Uterus (tissue), 2 donors: ENCODE data around the gene CCNF.

Experiments used
- POLR2A ChIP-seq, 2 donors: fragments of 450-650 bp; IDR thresholded peaks; one replicate each; pipeline ENCODE4 v1.6.1; 2016; ENCODE audit warnings: antibody characterized with exemption in 2 of 2, mild to moderate bottlenecking in 1 of 2, moderate library complexity in 1 of 2
- TF ChIP-seq, protein P1 (sequence below), 4 experiments: fragments of 200-600 bp in 2 of 4; fragments of 450-650 bp in 2 of 4; sonication (generic) in 2 of 4; IDR thresholded peaks; one replicate each; pipeline ENCODE4 v1.5.1; 2016 to 2019; ENCODE audit warnings: antibody characterized with exemption in 4 of 4, mild to moderate bottlenecking in 2 of 4, moderate library complexity in 1 of 4

DNA sequence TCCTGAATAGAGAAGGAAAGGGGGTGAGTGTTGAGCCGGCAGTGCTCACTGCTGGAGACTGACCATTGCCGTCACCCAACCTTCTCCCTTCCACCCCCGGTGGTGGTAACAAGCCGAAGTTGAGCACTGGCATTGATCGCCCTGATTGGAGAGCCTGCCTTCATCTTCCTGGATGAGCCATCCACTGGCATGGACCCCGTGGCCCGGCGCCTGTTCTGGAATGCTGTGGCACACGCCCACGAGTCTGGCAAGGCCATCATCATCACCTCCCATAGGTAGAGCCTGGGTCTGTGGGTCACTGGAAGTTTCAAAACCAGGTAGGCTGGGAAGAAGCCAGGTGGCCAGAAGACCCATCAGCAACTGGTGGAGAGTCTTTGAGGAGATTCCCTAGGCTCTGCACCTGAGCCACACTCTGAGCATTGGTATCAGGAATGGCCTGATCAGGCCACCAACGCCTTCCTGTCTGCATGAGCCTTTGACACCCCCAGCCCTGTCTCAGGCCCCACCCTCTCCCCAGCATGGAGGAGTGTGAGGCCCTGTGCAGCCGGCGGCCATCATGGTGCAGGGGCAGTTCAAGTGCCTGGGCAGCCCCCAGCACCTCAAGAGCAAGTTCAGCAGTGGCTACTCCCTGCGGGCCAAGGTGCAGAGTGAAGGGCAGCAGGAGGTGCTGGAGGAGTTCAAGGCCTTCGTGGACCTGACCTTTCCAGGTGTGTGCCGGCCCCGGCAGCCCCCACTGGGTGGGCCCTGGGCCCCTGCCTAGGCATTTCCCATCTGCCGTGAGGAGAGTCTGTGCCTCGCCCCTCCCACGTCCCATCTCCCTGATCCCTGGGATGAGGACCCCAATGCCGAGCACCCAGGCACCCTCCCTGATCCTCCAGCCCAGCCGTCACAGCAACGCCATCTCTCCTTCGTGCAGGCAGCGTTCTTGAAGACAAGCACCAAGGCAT, 4.9 kb upstream of the CCNF start:
- TF ChIP-seq, protein P1, sequence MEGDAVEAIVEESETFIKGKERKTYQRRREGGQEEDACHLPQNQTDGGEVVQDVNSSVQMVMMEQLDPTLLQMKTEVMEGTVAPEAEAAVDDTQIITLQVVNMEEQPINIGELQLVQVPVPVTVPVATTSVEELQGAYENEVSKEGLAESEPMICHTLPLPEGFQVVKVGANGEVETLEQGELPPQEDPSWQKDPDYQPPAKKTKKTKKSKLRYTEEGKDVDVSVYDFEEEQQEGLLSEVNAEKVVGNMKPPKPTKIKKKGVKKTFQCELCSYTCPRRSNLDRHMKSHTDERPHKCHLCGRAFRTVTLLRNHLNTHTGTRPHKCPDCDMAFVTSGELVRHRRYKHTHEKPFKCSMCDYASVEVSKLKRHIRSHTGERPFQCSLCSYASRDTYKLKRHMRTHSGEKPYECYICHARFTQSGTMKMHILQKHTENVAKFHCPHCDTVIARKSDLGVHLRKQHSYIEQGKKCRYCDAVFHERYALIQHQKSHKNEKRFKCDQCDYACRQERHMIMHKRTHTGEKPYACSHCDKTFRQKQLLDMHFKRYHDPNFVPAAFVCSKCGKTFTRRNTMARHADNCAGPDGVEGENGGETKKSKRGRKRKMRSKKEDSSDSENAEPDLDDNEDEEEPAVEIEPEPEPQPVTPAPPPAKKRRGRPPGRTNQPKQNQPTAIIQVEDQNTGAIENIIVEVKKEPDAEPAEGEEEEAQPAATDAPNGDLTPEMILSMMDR (IDR thresholded peaks at IDR 0.05) = no peak
- no peak for TF ChIP-seq POLR2A (IDR thresholded peaks at IDR 0.05)
